ENCODE results near the gene SOX9.
"Not testable (repeated sequence)": the region's sequence is repeated elsewhere in the genome, so short reads cannot be mapped to it uniquely, and the experiment has no call there.

DNA sequence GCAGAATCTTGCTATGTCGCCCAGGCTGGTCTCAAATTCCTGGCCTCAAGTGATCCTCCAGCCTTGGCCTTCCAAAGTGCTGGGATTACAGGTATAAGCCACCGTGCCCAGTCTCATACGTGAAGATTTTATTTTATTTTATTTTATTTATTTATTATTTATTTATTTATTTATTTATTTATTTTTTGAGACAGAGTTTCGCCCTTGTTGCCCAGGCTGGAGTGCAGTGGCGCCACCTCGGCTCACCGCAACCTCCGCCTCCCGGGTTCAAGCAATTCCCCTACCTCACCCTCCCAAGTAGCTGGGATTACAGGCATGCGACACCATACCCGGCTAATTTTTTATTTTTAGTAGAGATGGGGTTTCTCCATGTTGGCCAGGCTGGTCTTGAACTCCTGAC is 21.3 kb downstream of the SOX9 start:
- not testable (repeated sequence) for TF ChIP-seq CTCF (conservative IDR thresholded peaks at IDR 0.05; ENCODE audit: low read depth, low read length); EZH2 (IDR thresholded peaks at IDR 0.05; ENCODE audit: low read length, unreplicated experiment); EZH2phosphoT487 (IDR thresholded peaks at IDR 0.05; ENCODE audit: borderline replicate concordance, low read length)

Data from PC-3 (cell line).